HG03196 (cell line): ENCODE data around the gene KCNMB2.

Experiments used
- ATAC-seq: cut with Tn5 transposase; IDR thresholded peaks from one replicate; pipeline ENCODE4 v1.9.1; 2021; ENCODE audit not compliant: unreplicated experiment

The KCNMB2 gene

DNA sequence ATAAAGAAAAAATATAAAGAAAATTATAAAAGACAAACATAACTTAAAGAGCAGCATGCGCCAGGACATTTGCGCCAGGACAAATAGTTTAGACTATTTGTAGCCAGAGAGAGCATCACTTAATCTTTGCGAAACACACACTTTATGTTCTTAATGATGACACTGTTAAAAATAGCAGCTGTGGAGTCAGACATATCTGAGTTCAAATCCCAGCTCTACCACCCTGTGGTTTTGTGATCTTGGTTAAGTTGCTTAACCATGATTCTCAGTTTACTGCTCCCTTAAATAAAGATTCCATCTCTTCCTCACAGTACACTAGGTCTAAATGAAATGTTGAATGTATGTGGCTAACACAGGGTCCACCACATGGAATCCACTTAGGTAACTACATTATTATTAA is 31.4 kb downstream of the KCNMB2 start:
- ATAC-seq, result no peak

DNA sequence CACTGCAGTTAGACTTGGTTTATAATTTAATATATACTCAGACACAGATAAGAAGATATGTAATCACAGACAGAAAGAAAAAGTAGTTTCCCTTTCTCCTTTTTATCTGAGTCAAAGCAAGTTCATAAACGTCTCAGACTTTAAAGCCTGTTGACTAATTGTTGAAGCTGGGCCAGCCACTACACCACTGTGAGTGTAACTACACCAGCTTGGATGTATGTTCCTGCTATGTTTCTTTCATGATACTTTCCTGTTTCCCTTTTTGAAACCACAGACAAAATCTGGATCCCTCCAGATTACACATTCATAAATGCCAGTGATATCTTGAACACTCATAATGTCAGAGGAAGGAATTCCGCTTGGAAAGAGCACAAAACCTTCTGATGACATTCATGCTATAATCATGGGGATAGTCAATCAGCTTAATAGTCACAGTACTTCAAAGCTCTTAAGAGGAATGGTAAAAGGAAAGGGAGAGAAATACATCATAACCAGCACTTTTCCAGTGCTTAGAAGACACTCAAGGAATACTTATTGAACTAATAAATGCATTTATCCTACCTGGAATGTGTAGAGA is 32.0 kb downstream of the KCNMB2 start:
- ATAC-seq, result no peak

DNA sequence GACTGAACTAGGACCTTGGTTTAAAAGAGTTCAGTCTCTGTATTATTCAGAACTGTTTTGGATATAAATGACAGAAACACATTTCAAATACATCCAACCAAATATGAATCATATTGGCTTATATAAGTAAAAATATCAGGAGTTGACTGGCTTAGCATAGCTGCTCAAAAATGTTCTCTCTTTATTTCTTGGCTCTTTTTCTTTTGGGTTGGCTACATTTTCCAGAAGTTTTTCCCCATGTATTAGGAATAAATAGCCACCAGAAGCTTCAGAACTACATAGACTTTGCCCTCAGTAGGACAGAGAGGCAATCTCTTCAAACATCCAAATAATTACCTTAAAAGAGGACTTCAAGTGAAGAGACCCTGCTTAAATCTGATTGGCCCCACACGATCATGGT is 32.7 kb downstream of the KCNMB2 start:
- no peak for ATAC-seq

DNA sequence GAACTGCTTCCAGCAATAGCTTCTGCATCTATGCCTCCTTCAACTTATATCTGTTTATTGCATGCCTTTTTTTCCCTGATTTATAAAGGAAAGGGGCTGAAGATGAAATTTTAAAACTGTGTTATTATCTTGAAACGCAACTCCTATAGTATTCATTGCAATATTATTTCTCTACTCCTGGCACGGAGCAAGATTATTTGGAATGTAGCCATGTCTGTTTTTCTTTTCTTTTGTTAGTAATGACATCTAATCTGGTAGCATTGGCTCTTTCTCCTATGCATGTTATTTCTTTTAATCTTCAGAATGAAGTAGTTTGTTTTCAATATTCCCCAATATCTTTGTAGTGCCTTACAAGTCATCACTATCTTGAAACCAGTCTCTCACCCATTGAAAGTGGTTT is 33.6 kb downstream of the KCNMB2 start:
- no peak for ATAC-seq

DNA sequence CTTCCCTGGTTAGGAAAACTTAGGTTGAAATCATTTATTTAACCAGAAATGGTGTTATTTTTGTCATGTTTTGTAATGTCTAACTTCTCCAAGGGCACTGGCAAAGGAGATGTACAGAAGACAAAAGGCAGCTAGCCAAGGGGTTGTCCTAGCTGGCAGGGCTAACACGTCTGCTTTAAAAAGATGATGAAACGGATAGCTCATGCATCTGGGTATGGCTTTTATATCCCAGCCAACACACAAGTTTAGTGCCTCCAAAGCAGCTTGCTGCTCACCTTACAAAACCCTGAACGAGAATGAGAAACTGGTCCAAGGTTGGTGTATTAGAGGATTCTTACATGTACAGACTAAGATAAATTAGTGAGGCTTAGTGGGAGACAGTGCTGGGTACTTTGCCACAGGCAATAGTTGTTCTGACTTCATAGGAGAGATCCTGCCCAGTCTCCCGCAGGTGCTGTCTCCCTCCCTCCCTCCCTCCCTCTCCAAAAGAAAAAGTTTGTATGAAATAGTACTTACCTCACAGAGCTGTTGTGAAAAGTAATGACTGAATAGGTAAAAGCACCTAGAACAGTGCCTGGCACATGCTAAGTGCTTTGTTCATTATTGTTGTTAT is 47.8 kb downstream of the KCNMB2 start:
- ATAC-seq, result no peak

DNA sequence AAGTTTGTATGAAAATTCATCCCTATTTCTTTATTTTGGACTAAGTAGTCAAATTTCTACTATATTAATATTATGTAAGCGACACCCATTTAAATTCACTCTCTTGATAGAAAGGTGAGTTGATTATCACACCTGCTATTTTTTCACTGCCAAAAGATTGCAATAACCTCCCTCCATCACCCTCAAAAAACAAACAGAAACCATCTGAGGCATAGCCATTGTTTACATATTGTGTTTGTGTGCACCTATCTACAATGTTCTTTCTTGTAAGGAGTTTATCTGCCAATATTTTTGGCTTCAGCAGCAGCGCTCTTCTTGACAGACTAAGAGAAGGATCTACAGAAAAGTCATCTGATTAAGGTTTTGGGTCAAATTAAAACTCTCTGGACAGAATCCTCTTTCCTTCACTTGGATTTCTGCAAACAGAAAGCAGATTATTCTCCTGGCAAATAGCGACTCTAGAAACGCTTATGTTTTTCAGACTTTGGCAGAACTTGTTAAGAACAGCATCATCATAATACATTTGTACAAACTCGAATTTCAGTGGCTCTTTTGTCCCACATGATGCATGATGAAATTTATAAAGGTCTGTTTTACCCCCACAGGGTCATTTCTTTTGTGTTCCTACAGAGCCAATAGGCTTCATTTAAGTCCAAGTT is 48.6 kb downstream of the KCNMB2 start:
- ATAC-seq, result no peak

DNA sequence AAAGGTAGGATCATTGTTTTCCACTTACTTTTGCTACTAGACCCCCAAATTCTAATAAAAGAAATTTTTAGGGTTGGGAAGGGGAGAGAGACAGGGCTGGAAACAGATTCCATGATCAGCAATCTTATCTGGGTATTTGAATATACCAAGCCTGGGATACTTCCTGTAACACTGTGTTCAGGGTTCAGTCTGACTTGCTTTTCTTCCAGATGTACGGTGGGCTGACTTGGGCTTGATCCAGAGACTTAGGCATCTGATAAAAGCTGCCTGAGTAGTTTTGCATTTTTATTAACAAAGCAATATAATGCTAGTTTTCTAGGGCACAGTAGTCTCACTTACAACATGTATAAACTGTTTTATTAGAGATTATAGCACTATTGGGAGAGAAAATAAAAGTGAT is 49.2 kb downstream of the KCNMB2 start:
- ATAC-seq, result no peak

DNA sequence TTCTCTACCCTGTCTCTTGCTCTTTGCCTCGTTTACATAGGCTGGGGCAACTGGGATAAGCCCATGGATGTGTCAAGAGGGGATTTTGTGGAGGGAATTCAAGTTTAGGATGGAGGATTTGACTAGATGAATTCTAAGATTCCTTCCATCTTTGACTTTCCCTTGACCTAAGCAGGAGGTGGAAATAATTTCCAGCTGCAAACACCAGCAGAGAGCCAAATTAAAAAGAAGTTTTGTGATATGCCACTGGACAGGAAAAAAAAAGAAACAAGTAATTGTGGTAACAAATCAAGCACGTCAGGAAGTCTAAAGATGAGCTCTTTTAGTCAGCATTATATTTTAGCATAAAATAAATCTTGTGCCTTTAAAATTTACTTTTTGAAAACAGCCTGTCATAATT is 49.8 kb downstream of the KCNMB2 start:
- ATAC-seq, result no peak

DNA sequence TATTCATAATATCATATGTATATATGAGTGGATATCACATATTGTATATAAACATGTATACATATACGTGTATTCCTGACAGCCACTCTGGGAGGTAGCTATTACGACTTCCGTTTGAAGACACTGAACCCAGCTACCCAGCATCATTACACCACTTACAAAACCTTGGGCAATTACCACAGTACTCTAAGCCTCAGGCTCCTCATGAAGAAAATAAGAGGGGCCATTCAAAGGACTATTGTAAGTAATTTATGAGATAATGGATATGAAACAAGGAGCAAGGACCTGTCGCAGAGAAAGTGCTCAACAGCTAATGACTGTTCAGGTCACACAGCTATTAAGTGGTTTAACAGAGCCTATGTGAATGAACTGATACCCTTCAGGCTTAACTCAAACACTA is 52.4 kb downstream of the KCNMB2 start:
- ATAC-seq, result no peak

DNA sequence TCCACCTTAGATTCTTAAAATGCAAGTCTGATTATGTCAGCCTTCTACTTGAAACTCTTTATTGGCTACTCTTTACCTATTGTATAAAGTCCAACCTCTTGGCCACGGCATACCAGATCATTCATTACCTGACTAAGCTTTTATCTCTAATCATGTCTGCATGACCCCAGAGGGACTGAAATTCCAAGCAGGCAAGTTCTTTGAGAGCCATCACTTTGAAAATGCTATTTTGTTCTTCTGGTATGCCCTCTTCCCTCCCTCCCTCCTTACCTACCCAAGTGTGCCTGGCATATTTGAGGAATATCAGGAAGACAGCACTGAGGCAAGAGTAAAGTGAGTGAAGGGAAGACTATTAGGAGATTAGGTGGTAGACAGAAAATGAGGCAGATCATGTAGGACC is 57.5 kb downstream of the KCNMB2 start:
- ATAC-seq, result no peak

DNA sequence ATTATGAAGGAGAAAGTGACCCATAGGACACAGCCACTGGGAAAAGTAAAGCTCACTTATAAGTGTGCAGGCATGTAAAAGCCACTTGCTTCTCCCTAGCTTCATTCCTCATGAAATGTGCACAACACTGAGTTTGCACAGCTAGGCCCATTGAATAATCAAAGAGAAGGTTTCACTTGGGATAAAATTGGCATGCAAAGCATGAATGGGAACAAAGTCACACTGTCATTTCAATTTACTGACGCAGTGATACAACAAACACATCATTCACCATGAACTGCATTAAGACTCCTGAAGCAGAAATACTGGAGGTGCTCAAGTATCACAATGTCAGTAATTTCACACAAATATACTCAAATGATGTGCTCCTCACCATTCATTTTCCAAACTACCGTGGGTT is 61.1 kb downstream of the KCNMB2 start:
- ATAC-seq, result no peak

DNA sequence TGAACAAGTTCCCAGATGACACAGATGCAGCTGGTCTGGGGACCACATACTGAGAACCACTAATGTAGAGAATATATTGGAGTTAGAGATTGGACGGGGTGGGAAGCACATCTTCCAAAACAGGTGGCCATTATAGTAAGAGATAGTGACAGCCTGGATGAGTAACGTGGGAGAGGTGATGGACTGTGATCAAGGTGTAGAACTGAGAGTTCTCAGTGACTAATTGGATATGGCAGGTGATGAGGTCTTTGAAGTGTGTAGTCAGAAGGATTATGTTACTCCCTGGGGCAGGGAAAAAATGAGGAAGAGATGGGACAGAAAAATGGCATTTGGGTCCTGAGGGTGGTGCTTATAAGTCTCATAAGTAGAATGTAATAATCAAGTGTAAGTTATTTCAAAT is 66.6 kb downstream of the KCNMB2 start:
- no peak for ATAC-seq

DNA sequence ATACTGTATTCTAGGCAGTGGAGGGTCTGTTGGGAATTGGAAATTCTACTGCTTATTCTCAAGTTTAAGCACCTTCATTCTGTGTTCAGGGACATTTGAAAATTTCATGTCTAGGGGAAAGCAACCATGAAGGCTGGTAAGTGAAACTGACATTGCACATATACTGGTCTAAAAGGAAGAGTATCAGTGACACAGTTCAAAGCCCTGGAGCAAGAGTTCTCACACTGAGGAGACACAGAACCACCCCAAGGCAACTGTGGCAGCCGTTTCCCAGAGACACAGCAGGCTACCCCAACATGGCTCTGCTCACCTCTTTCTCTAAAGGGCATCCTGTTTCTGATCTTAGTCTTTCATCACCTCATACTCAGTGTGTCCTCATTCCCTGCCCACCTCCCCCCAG is 67.5 kb downstream of the KCNMB2 start:
- no peak for ATAC-seq

DNA sequence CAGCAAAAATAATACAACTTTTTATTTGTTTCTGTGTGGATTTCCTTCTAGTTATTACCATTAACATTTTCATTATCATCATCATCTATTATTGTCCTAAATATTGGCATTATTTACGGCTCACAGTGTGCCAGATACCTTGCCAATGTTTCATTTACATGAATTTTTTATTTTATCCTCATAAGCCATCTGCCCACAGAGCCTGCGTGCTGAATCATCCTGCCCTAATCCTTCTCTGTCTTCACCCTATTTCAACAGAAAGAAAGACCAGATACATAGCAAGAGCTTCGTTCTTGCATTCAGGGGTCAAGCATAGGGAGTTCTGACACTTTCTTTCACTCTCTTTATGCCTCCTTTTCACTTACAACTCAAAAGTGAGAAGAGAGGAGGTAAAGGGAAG is 82.0 kb downstream of the KCNMB2 start:
- ATAC-seq, result no peak

DNA sequence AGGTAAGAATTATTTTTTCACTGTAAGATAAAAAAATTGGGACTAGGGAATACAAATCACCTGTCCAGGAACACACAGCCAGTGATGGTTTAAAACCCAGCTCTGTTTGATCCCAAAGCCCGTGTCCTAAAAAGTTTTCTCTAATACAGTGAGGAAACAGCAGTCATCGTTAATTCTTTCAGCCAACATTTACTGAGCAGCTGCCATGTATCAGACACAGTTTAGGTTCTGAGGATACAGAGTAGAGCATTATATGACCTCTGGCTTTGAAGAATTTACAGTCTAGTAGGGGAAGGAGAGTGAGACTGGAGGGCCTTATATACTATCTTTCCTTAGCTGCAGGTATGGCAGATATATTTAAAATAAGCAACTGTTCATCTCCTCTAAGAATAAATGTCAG is 82.7 kb downstream of the KCNMB2 start:
- ATAC-seq, result no peak

DNA sequence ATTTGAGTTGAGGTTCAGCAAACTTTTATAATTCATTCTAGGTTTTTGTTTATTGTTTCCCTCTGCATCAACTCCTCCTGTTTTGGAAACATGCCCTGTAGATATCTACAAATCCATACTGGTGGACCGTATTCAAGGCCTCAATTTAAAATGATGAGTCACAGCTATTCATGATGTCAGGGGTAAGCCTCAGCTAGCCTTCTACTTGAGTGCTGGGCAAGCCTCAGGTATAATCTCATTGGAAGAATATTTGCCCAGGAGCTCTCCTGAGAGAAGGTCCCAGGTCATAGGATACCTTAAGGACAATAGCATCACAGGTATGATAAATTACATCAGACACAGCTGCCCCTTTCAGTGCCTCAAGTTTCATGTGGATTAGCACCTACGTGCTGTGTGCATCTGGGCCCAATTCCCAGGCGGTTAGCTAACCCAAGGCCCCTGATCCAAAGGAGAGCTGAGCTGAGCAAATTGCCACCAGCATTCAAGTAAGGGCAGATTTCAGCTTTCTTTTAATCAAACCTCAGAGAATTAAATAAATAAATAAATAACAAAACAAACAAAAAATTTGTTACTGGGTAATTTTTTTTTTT is 87.5 kb downstream of the KCNMB2 start:
- ATAC-seq, result no peak

DNA sequence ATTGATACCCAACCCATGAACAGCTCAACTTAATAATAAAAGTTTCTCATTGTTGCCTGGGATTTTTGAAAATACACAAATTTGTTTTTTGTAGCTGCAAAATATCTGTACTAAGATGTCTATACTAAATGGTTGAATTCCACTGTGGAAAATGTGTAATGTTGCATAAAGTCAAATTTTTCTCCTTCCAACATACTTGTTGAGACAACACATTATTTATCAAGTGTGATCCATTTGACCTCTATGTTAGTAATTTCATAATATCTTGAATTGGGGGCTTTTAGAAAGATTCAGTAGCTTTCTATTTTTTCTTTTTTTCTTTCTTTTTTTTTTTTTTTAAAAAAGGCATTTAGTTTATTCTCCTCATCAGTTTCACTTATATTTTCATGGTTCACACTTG is 88.0 kb downstream of the KCNMB2 start:
- no peak for ATAC-seq

DNA sequence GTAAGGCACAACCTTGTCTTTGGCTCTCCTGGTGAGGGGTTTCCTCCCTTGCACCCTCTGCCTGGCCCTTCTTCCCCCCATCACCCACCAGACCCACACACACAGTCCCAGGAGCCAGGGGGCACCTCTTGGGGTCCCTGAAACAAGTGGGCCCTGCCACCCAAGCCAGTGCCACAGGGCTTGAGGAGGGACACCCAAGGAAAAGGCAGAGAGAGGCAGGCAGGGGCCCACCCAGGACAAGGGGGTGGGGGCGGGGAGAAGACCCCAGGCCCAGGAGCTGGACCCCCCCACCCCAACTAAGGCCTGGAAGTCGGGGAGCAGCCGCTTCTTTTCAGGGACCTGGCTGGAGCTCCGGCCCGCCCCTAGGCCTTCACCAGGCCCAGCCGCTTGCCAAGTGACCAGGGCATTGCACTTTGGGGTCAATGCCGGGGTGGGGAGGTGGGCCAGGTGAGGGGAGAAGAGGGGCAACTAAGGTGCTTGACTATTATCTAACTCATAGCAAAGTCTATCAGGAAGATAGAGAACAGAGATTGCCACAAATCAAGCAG is 88.9 kb downstream of the KCNMB2 start:
- no peak for ATAC-seq

DNA sequence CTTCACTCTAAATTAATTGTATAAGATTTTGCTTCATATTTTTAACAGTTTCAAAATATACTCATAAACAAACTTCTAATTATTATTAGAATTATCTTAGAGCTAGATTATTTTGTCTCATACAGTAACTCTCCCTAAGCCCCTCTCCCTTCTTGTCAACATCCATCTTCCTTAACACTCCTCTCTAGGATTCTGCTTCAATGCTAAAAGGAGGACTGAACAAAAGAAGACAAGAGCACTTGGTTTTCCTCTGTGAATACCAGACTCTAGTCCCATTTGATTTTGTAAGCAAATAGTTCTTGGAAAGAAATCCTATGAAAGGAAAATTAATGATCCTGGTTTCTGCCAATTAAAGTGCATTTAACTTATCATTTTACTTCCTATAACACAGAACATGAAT is 91.8 kb downstream of the KCNMB2 start:
- no peak for ATAC-seq

DNA sequence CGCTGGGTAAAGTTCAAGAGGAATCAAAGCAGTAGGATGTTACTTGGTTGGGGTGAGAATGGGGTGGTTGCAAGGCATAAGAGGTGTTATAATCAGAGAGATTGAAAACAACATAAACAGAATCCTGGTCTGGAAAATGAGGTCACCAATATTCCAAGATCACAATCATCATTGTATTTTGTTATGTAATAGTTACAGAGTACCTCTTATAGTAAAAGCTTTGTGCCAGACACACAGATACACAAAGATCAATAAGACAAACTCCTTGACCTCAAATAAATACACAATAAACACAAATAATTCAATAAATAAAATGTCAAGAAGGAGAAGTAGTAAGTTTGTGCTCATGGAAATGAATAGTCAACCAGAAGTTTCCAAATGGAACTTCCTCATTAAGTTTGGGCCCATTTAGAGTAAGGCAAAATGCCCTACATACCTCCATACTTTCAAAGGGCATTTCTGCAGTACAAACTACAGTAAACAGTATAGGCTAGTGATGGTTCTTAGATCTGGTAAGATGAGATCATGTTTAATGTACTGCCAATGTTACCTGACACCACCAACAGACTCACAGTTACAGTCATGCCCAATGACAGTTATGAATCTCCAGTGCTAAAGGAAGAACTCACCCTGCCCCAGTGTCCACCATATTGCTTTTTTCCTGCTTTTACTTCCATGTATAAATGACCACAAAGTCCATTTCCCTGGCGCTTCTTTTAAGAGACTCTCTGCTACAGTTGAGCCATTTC is 93.4 kb downstream of the KCNMB2 start:
- ATAC-seq, result no peak

DNA sequence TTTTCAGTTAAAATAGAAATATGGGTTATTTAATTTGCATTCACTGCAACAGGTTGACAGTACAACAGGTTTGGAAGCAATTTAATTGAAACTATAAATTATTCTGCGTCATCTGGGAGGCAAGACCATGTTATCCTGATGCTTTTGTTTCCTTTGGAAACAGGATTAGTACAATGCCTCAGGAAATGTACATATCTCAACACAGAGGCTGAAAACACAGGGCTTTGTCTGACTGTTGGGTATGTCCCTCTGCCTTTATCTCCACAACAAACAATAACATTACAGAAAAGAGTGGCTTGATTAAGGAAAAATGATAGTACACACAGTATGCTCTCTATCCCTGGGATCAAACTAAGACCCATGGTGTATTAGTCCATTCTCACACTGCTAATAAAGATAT is 95.7 kb downstream of the KCNMB2 start:
- ATAC-seq, result no peak

DNA sequence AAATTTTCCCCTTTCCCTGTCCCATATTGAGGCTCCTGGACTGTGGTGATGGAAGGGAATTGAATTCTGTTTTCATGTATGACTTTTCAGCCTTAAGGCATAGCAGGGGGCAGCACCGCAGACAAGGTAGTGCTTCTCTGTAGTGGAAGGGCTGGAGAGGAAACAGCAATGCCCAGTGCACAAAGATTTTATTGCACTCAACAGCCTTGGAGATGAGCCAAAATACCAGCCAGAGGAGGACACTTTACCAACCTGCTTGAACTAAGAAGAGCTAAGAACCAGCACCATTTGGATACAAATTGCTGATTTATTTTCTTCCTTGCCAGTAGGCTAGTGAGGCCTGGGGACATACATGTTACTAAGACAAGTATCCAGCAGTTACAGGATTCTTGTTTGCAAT is 98.7 kb downstream of the KCNMB2 start:
- no peak for ATAC-seq
